ENCODE results near the gene BIN1. TPM values are rescaled to one million over a fixed set of nuclear protein-coding genes. Genes with fewer than 3 reads are reported as not detected.

The BIN1 gene
- total and polyA plus RNA-seq, 2 donors (not counting 1 experiment from before 2014, with no cell fraction given) = 90.6 to 92.3 TPM

DNA sequence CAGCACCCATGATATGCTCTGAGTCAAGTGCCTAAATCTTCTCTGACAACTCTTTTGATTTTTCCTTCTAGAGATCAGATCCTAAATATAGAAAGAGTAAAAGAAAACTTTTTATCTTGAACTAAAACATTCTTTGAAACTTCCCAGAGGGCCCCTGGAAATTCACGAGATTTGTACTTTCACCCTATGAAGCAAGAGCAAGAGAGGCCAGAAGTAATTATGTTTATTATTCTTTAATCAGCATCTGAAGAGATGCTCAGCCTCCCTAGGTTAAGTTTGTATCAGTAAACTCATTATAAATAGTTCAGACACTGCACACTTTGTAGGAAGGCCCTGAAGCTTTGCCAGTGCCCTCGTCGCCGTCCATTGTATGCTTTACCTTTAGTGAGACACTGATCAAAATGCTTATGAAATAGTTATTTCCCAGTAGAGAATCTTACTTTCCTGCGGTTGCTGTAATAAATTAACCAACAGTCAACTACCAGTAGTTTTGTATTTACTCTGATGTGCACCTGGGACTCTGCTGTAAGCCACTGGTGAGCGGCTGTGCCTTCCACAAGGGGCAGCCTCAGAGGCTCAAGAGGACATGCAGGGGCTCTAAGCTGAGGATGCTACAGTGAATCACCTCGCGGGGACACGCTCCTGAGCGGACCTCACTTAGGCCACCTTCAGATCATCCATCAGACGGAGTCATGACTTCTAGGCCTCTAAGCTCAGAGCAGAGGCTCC is 71.9 kb downstream of the BIN1 start:
- 90% methylated on average over 4 of the region's 11 CpGs for WGBS (ENCODE audit: insufficient coverage)
- Histone ChIP-seq H3K4me2 (replicated peaks; ENCODE audit: low read depth, low read length, poor library complexity, severe bottlenecking) (no peak overlapping the region), H4K20me1 (ENCODE audit: control insufficient read depth, insufficient read depth, low read length, poor library complexity, severe bottlenecking) (no peaks in the 10 kb centered on the region), H3K79me2 (ENCODE audit: control insufficient read depth, insufficient read depth, low read length) (no peaks in the 10 kb centered on the region), H3K4me3 (ENCODE audit: control extremely low read depth in 1 of 5, extremely low read depth in 1 of 5, insufficient read depth in 1 of 5, low read depth in 2 of 5, low read length in 4 of 5) (no peak overlapping the region), H3K27ac (ENCODE audit: low read length in 2 of 2) (no peak overlapping the region), H3K27me3 (replicated peaks in 1 of 4; ENCODE audit: control extremely low read depth in 1 of 4, control insufficient read depth in 3 of 4, insufficient read depth in 4 of 4, low read length in 3 of 4) (peaks cover 0 to 4% (median under 1%) of the 10 kb centered on the region in 4 experiments), H3K9ac (ENCODE audit: low read length) (no peak overlapping the region), H3K9me3 (ENCODE audit: control extremely low read depth in 1 of 3, control insufficient read depth in 2 of 3, insufficient read depth in 1 of 3, low read length in 2 of 3) (peaks cover 0 to 5% (median 0%) of the 10 kb centered on the region in 3 donors), H2AFZ (ENCODE audit: insufficient read depth, low read depth, low read length, poor library complexity, severe bottlenecking) (no peak overlapping the region), H3K36me3 (replicated peaks in 1 of 2; ENCODE audit: control extremely low read depth in 1 of 2, control insufficient read depth in 1 of 2, extremely low read depth in 1 of 2, insufficient read depth in 2 of 2, low read length in 1 of 2) (no peaks in the 10 kb centered on the region), H3K4me1 (ENCODE audit: control insufficient read depth in 2 of 2, insufficient read depth in 2 of 2, low read length in 2 of 2) (peaks cover 0 to 6% of the 10 kb centered on the region in 2 donors)
- ATAC-seq (ENCODE audit: low read depth) (no peak), DNase-seq (no peak)
- CTCF ChIA-PET = no interaction called here
- intact Hi-C loops (cut with micrococcal nuclease) = no loop called here
- TF ChIP-seq, protein P1, sequence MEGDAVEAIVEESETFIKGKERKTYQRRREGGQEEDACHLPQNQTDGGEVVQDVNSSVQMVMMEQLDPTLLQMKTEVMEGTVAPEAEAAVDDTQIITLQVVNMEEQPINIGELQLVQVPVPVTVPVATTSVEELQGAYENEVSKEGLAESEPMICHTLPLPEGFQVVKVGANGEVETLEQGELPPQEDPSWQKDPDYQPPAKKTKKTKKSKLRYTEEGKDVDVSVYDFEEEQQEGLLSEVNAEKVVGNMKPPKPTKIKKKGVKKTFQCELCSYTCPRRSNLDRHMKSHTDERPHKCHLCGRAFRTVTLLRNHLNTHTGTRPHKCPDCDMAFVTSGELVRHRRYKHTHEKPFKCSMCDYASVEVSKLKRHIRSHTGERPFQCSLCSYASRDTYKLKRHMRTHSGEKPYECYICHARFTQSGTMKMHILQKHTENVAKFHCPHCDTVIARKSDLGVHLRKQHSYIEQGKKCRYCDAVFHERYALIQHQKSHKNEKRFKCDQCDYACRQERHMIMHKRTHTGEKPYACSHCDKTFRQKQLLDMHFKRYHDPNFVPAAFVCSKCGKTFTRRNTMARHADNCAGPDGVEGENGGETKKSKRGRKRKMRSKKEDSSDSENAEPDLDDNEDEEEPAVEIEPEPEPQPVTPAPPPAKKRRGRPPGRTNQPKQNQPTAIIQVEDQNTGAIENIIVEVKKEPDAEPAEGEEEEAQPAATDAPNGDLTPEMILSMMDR (IDR thresholded peaks at IDR 0.05) = no peak
- TF ChIP-seq EZH2 (IDR thresholded peaks at IDR 0.05; ENCODE audit: borderline replicate concordance, insufficient read depth, low read depth, low read length, poor library complexity, severe bottlenecking) = no peak
- peaks cover 1% of the 10 kb centered on the region for H3K27me3 Mint-ChIP-seq
- POLR2A ChIA-PET = no interaction called here
- H3K4me1 Mint-ChIP-seq = peaks cover 7% of the 10 kb centered on the region
- H3K4me3 Mint-ChIP-seq = no peak overlapping the region
- H3K9me3 Mint-ChIP-seq (ENCODE audit: insufficient read depth) = no peaks in the 10 kb centered on the region
- H3K27ac Mint-ChIP-seq = no peak overlapping the region

DNA sequence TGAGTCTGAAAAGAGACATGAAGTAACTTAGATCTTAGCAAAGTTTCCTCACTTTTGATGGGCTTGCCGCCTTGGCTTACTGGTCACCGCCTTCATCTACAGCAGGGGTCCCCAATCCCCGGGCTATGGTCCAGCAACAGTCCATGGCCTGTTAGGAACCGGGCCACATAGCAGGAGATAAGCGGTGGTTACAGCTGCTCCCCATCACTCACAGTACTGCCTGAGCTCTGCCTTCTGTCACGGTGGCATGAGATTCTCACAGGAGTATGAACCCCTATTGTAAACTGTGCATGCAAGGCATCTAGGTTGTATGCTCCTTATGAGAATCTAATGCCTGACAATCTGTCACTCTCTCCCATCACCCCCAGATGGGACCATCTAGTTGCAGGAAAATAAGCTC is 72.9 kb downstream of the BIN1 start:
- ATAC-seq (ENCODE audit: low read depth) (no peak), DNase-seq (no peak)
- intact Hi-C loops (cut with micrococcal nuclease) = no loop called here
- POLR2A ChIA-PET = no interaction called here
- Mint-ChIP-seq H3K27me3 (peaks cover 6% of the 10 kb centered on the region), H3K27ac (no peak overlapping the region), H3K4me3 (no peak overlapping the region), H3K9me3 (ENCODE audit: insufficient read depth) (no peaks in the 10 kb centered on the region), H3K4me1 (no peaks in the 10 kb centered on the region)
- CTCF ChIA-PET = no interaction called here
- 98% methylated on average over 5 of the region's 6 CpGs for WGBS (ENCODE audit: insufficient coverage)
- H3K79me2 ChIP-seq (ENCODE audit: control insufficient read depth, insufficient read depth, low read length) = no peaks in the 10 kb centered on the region
- no peak overlapping the region for H3K4me3 ChIP-seq (ENCODE audit: control extremely low read depth in 1 of 5, extremely low read depth in 1 of 5, insufficient read depth in 1 of 5, low read depth in 2 of 5, low read length in 4 of 5)
- no peak overlapping the region for H3K9ac ChIP-seq (ENCODE audit: low read length)
- TF ChIP-seq EZH2 (IDR thresholded peaks at IDR 0.05; ENCODE audit: borderline replicate concordance, insufficient read depth, low read depth, low read length, poor library complexity, severe bottlenecking) = no peak
- TF ChIP-seq, protein P1 (IDR thresholded peaks at IDR 0.05) = no peak
- peaks cover 0 to 6% (median 3%) of the 10 kb centered on the region in 4 experiments for H3K27me3 ChIP-seq (replicated peaks in 1 of 4; ENCODE audit: control extremely low read depth in 1 of 4, control insufficient read depth in 3 of 4, insufficient read depth in 4 of 4, low read length in 3 of 4)
- H3K4me1 ChIP-seq (ENCODE audit: control insufficient read depth in 2 of 2, insufficient read depth in 2 of 2, low read length in 2 of 2) = no peaks in the 10 kb centered on the region
- H2AFZ ChIP-seq (ENCODE audit: insufficient read depth, low read depth, low read length, poor library complexity, severe bottlenecking) = no peak overlapping the region
- no peak overlapping the region for H3K27ac ChIP-seq (ENCODE audit: low read length in 2 of 2)
- no peak overlapping the region for H3K4me2 ChIP-seq (replicated peaks; ENCODE audit: low read depth, low read length, poor library complexity, severe bottlenecking)
- H3K9me3 ChIP-seq (ENCODE audit: control extremely low read depth in 1 of 3, control insufficient read depth in 2 of 3, insufficient read depth in 1 of 3, low read length in 2 of 3) = no peaks in the 10 kb centered on the region
- no peaks in the 10 kb centered on the region for H3K36me3 ChIP-seq (replicated peaks in 1 of 2; ENCODE audit: control extremely low read depth in 1 of 2, control insufficient read depth in 1 of 2, extremely low read depth in 1 of 2, insufficient read depth in 2 of 2, low read length in 1 of 2)
- H4K20me1 ChIP-seq (ENCODE audit: control insufficient read depth, insufficient read depth, low read length, poor library complexity, severe bottlenecking) = no peaks in the 10 kb centered on the region
